Osteoblast (primary cell): ENCODE results near the gene APOL5. TPM values are rescaled to one million over a fixed set of nuclear protein-coding genes. Genes with fewer than 3 reads are reported as not detected.
"Not testable (repeated sequence)": the region's sequence is repeated elsewhere in the genome, so short reads cannot be mapped to it uniquely, and the experiment has no call there.

Experiments
- DNase-seq: peaks from one replicate; pipeline ENCODE4 v3.0.0; 2011; ENCODE audit warnings: low spot score, mixed read lengths; ENCODE audit not compliant: insufficient read length; ENCODE audit errors: missing footprints
- H2AFZ ChIP-seq: 2 replicates; pipeline ENCODE4 v1.6.0; 2011; ENCODE audit warnings: mild to moderate bottlenecking, low read length
- H3K27ac ChIP-seq: 2 replicates; pipeline ENCODE4 v1.5.1; 2011; ENCODE audit warnings: mild to moderate bottlenecking, low read depth, low read length, moderate library complexity
- H3K27me3 ChIP-seq: 2 replicates; pipeline ENCODE4 v1.6.0; 2012; ENCODE audit warnings: mild to moderate bottlenecking, control low read depth, inconsistent platforms, low read length, moderate library complexity; ENCODE audit not compliant: insufficient read depth
- H3K36me3 ChIP-seq: 2 replicates; pipeline ENCODE4 v1.5.1; 2011; ENCODE audit warnings: mild to moderate bottlenecking, low read length, control low read depth, moderate library complexity; ENCODE audit not compliant: insufficient read depth
- H3K4me1 ChIP-seq: 2 replicates; pipeline ENCODE4 v1.5.1; 2011; ENCODE audit warnings: mild to moderate bottlenecking, low read length, control low read depth, moderate library complexity; ENCODE audit not compliant: insufficient read depth
- H3K4me2 ChIP-seq: 2 replicates; pipeline ENCODE4 v1.6.0; 2011; ENCODE audit warnings: mild to moderate bottlenecking, low read length; ENCODE audit not compliant: insufficient read depth
- H3K4me3 ChIP-seq: fragments of 200-600 bp; sonication (generic); 3 replicates; pipeline ENCODE4 v1.5.1; 2012; ENCODE audit warnings: mild to moderate bottlenecking, low read length, inconsistent platforms; ENCODE audit not compliant: insufficient read depth
- H3K79me2 ChIP-seq: 2 replicates; pipeline ENCODE4 v1.6.0; 2012; ENCODE audit warnings: mild to moderate bottlenecking, low read length, control low read depth, inconsistent platforms; ENCODE audit not compliant: insufficient read depth
- H3K9me3 ChIP-seq: 2 replicates; pipeline ENCODE4 v1.5.1; 2011; ENCODE audit warnings: low read depth, low read length, control low read depth
- H4K20me1 ChIP-seq: 2 replicates; pipeline ENCODE4 v1.6.0; 2012; ENCODE audit warnings: mild to moderate bottlenecking, low read length, control low read depth; ENCODE audit not compliant: insufficient read depth
- total RNA-seq: library from RNA; depleted of rRNA; stranded (reverse); fragments of >200 nt; gene quantifications from 2 replicates; pipeline ENCODE4 v1.2.3, GENCODE V29; 2012
- TF ChIP-seq, protein P1 (sequence below): IDR thresholded peaks from 2 replicates; pipeline ENCODE4 v1.5.1; 2011; ENCODE audit warnings: mild to moderate bottlenecking, low read depth, low read length, moderate library complexity; ENCODE audit errors: extremely low read depth

The APOL5 gene
- total RNA-seq, 1 donor: not detected

DNA sequence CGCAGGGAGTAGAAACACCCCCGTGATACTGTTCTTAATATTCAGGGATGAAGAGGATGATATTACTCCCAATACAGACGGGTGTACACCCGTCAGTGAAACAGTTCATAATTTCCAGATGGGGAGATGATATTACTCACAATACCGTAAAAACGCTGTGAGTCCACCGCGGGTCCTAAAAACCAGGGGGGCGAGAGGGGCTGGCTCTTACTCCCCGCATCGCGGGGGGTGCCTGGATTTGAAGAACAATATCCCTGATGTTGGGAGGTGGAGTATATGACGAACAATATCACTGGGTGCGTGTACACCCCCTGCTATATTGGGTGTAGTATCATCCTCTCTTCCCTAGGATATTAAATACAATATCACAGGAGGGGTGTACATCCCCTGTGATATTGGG is 20.5 kb upstream of the APOL5 start:
- Histone ChIP-seq H3K4me1 (no peaks in the 10 kb centered on the region), H3K9me3 (no peaks in the 10 kb centered on the region), H2AFZ (no peak overlapping the region), H4K20me1 (no peaks in the 10 kb centered on the region), H3K27ac (no peak overlapping the region), H3K27me3 (no peaks in the 10 kb centered on the region), H3K4me2 (no peak overlapping the region), H3K4me3 (no peak overlapping the region), H3K79me2 (no peaks in the 10 kb centered on the region), H3K36me3 (no peaks in the 10 kb centered on the region)
- TF ChIP-seq, protein P1, sequence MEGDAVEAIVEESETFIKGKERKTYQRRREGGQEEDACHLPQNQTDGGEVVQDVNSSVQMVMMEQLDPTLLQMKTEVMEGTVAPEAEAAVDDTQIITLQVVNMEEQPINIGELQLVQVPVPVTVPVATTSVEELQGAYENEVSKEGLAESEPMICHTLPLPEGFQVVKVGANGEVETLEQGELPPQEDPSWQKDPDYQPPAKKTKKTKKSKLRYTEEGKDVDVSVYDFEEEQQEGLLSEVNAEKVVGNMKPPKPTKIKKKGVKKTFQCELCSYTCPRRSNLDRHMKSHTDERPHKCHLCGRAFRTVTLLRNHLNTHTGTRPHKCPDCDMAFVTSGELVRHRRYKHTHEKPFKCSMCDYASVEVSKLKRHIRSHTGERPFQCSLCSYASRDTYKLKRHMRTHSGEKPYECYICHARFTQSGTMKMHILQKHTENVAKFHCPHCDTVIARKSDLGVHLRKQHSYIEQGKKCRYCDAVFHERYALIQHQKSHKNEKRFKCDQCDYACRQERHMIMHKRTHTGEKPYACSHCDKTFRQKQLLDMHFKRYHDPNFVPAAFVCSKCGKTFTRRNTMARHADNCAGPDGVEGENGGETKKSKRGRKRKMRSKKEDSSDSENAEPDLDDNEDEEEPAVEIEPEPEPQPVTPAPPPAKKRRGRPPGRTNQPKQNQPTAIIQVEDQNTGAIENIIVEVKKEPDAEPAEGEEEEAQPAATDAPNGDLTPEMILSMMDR: no peak
- no peak for DNase-seq

DNA sequence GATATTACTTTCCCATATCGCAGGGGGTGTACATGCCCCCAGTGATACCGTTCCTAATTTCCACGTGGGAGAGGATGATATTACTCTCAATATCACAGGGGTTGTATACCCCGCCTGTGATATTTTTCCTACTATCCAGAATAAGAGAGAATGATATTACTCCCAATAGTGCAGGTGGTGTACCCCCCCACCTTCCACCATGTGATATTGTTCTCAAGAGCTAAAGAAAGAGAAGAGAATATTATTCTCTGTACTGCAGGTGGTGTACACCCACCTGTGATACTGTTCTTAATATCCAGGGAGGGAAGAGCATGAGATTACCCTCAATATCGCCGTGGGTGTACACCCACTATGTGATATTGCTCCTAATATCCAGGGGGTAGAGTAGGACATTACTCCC is 17.8 kb upstream of the APOL5 start:
- not testable (repeated sequence) for H3K9me3 ChIP-seq, H3K27me3 ChIP-seq, H4K20me1 ChIP-seq, H3K4me3 ChIP-seq, H2AFZ ChIP-seq, H3K4me2 ChIP-seq, H3K36me3 ChIP-seq, H3K27ac ChIP-seq, DNase-seq, H3K79me2 ChIP-seq
- H3K4me1 ChIP-seq: peaks cover 13% of the 10 kb centered on the region

DNA sequence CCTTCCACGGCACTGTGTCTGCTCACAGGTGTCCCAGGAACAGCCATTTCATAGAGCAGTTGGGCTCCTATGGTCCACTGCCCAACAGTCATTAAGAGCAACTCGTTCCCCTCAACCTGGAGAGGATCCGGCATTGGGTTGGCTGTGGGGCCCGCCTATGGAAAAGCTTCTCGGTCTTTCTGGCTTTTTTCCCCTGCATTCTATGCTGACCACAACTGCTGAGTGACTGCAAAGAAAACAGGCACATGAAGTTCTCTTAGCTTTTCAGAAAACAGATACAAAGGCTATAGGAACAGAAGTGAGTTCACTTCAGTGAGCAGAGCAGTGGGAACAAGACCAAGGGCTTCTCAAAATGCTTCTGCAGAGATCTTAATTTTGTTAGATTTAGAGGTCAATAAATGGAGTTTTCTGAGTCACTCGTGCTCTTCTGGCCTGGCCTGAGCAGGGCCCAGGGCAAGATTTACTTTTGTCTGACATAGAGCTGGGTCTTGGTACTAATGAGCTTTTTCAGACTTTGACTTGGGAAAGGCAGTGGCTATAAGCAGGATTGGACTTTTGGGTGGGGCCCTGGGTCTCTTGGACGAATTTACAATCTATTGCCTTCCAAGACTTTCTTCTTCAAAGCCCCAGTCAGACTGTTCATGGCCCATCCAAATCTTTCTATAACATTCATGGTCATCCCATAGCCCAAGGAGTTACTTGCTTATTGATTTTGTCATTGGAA is 13.6 kb upstream of the APOL5 start:
- peaks cover 26% of the 10 kb centered on the region for H3K4me1 ChIP-seq
- peak overlapping the region; percentile 30 for H2AFZ ChIP-seq
- H3K9me3 ChIP-seq: no peaks in the 10 kb centered on the region
- TF ChIP-seq, protein P1: no peak
- peak; percentile 84 for DNase-seq
- H3K4me3 ChIP-seq: no peak overlapping the region
- no peaks in the 10 kb centered on the region for H3K27me3 ChIP-seq
- no peaks in the 10 kb centered on the region for H4K20me1 ChIP-seq
- no peaks in the 10 kb centered on the region for H3K36me3 ChIP-seq
- peak overlapping the region; percentile 7 for H3K4me2 ChIP-seq
- no peak overlapping the region for H3K27ac ChIP-seq
- no peaks in the 10 kb centered on the region for H3K79me2 ChIP-seq

DNA sequence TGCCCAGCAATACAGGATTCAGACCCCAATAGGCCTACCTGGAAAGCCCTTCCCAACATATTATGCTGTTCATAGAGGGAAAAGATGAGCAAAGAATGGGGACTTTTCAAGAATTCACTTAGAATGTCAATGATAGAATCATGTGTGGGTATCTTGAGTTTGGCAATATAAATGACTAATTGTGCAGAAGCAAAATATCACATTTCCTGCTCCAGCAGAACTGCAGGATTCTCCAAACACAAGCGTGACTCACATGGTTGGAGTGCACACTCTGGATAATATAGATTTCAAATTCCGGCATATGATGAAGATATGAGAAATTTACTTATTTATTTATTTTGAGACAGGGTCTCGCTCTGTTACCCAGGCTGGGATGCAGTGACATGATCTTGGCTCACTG is 12.5 kb upstream of the APOL5 start:
- peak overlapping the region; percentile 22 for H3K4me2 ChIP-seq
- no peaks in the 10 kb centered on the region for H4K20me1 ChIP-seq
- no peak overlapping the region for H3K27ac ChIP-seq
- no peaks in the 10 kb centered on the region for H3K27me3 ChIP-seq
- H3K36me3 ChIP-seq: no peaks in the 10 kb centered on the region
- no peaks in the 10 kb centered on the region for H3K9me3 ChIP-seq
- H2AFZ ChIP-seq: no peak overlapping the region
- TF ChIP-seq, protein P1: no peak
- no peak overlapping the region for H3K4me3 ChIP-seq
- peaks cover 26% of the 10 kb centered on the region for H3K4me1 ChIP-seq
- no peaks in the 10 kb centered on the region for H3K79me2 ChIP-seq
- DNase-seq: peak; percentile 96
